ENCODE results near the gene PCBP3. TPM values are rescaled to one million over a fixed set of nuclear protein-coding genes. Genes with fewer than 3 reads are reported as not detected.

The PCBP3 gene
- total RNA-seq, 4 donors from 2014 or later: 0.47 to 5.3 (median 1.0) TPM; not detected in 1

DNA sequence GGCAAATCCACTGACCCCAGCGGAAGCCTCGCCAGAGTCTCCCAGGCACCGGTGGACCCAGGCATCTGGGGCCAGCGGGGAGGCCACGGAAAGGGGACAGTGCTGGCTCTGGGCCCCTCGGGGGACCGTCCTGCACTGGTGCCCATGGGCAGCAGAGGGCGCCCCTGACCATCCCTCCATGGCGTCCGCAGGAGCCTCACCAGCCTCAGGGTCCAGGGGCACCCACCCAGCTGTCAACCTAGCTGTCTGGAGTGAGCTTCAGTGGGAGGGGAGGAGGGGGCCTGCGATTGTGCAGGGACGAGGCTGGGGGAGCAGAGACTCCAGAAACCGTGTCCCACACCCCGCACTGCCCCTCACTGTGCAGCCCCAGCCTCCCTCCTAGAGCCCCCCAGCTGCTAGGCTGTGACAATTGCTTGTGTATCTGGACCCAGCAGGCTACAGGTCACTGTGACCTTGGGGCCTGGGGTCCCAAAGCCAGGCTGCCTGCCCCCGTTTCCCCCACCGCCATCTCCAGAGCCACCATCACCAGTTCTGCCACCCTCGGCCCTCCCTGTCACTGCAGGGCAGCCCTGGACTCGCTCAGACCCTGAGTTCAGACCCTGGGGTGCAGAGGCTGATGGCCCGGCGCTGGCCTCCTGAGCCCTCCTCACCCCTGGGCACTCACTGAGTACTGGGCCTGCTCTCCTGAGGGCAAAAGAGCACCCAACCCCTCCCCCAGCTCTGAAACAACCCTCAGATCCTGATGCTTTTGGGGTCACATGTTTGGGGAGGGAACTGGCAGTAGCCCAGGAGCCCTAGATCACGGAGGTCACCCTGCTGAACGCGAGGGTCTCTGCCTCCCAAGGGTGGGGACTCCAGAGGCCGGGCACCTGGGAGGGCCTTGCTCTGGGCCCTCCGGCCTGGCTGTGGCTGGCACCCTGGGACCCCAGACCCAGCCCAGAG is 327.4 kb downstream of the PCBP3 start:
- peaks cover 41 to 55% (median 43%) of the 10 kb centered on the region in 3 donors for H3K4me1 ChIP-seq
- no peaks in the 10 kb centered on the region for H3K36me3 ChIP-seq
- H3K9me3 ChIP-seq: no peaks in the 10 kb centered on the region
- WGBS, 2 donors: 44 to 70% methylated on average over 5 to 7 of the region's 25 CpGs
- no peak overlapping the region for H3K4me3 ChIP-seq
- H3K27me3 ChIP-seq: peaks cover 0 to 57% (median 11%) of the 10 kb centered on the region in 4 donors
- TF ChIP-seq POLR2A (IDR thresholded peaks at IDR 0.05): no peak
- TF ChIP-seq, protein P1, sequence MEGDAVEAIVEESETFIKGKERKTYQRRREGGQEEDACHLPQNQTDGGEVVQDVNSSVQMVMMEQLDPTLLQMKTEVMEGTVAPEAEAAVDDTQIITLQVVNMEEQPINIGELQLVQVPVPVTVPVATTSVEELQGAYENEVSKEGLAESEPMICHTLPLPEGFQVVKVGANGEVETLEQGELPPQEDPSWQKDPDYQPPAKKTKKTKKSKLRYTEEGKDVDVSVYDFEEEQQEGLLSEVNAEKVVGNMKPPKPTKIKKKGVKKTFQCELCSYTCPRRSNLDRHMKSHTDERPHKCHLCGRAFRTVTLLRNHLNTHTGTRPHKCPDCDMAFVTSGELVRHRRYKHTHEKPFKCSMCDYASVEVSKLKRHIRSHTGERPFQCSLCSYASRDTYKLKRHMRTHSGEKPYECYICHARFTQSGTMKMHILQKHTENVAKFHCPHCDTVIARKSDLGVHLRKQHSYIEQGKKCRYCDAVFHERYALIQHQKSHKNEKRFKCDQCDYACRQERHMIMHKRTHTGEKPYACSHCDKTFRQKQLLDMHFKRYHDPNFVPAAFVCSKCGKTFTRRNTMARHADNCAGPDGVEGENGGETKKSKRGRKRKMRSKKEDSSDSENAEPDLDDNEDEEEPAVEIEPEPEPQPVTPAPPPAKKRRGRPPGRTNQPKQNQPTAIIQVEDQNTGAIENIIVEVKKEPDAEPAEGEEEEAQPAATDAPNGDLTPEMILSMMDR (IDR thresholded peaks at IDR 0.05): peak; percentile 56 to 86 (median 70)
- intact Hi-C loops (cut with DNase I): loop anchor here (10.0 kb wide), 1 partner anchor 134 kb away; no protein-coding TSS in a partner anchor
- peak overlapping the region; percentile 66 to 94 (median 90) for H3K27ac ChIP-seq
- DNase-seq: no peak

DNA sequence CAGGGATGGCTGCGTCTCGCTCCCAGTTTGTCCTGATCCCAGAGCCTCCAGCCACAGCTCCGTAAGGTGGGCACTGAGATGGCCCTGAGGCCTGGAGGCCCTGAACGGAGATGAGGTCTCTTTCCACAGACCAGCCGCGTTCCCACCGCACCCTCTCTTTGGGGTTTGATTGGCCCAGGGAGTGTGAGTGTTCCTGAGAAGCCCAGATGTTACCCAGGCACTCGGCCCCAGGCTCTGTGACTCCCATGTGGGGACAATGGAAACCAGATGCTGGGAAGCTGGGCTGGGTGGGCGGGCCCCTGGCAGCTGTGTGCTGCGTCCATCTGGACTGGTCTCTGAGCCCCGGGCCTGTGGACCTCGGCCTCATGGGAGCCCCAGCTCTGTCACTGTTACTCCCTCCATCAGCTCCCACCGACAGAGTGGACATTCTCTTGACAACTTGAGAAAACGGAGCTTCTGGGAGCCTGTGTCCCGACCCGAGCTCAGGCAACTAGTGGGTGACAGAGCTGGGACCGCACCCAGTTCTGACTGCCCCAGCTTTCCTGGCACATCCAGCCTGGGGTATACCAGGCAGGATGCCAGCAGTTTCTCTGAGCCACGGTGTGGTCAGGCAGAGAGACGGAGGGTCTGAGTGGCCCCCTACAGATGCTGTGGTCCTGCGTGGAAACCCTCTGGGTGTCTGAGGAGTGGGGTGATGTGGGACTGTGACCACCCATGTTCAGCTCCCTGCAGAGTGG is 328.3 kb downstream of the PCBP3 start:
- DNase-seq: no peak
- peaks cover 0 to 63% (median 11%) of the 10 kb centered on the region in 4 donors for H3K27me3 ChIP-seq
- TF ChIP-seq, protein P1 (IDR thresholded peaks at IDR 0.05): no peak
- no peak for TF ChIP-seq POLR2A (IDR thresholded peaks at IDR 0.05)
- H3K4me1 ChIP-seq: peaks cover 41 to 57% (median 43%) of the 10 kb centered on the region in 3 donors
- H3K4me3 ChIP-seq: peak overlapping the region in 2 of 4 donors; percentile 51 to 64
- H3K9me3 ChIP-seq: no peaks in the 10 kb centered on the region
- WGBS, 2 donors: 100% methylated on average over 1 of the region's 20 CpGs
- no peaks in the 10 kb centered on the region for H3K36me3 ChIP-seq
- intact Hi-C loops (cut with DNase I): loop anchor here (10.0 kb wide), 1 partner anchor 133 kb away; no protein-coding TSS in a partner anchor
- H3K27ac ChIP-seq: peak overlapping the region; percentile 74 to 94 (median 90)

DNA sequence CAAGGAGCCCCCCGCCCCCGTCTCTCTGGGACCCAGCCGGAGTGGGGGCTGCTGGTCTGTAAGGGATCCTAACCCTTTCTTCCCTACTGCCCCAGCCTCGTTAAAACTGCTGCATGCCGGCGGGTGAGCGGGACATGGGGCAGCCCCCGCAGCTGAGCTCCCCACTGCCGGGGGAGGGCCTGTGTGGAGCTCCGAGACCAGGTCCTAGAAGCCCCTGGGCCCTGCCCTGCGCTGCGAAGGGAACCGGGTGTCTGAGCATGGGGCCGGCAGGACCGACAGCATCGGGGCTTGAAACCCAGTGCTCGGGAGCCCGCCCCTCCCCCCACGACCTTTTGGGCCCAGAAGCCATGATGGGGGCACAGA is 328.8 kb downstream of the PCBP3 start:
- H3K4me3 ChIP-seq: peak overlapping the region; percentile 33 to 64 (median 50)
- H3K27me3 ChIP-seq: peaks cover 0 to 69% (median 11%) of the 10 kb centered on the region in 4 donors
- TF ChIP-seq, protein P1 (IDR thresholded peaks at IDR 0.05): no peak
- no peak for TF ChIP-seq POLR2A (IDR thresholded peaks at IDR 0.05)
- no peaks in the 10 kb centered on the region for H3K9me3 ChIP-seq
- no peaks in the 10 kb centered on the region for H3K36me3 ChIP-seq
- WGBS, 2 donors: 54 to 90% methylated on average over 2 to 4 of the region's 19 CpGs
- no peak for DNase-seq
- H3K27ac ChIP-seq: peak overlapping the region; percentile 74 to 94 (median 90)
- H3K4me1 ChIP-seq: peaks cover 42 to 63% (median 43%) of the 10 kb centered on the region in 3 donors
- intact Hi-C loops (cut with DNase I): loop anchor here (10.0 kb wide), 1 partner anchor 132 kb away; no protein-coding TSS in a partner anchor

DNA sequence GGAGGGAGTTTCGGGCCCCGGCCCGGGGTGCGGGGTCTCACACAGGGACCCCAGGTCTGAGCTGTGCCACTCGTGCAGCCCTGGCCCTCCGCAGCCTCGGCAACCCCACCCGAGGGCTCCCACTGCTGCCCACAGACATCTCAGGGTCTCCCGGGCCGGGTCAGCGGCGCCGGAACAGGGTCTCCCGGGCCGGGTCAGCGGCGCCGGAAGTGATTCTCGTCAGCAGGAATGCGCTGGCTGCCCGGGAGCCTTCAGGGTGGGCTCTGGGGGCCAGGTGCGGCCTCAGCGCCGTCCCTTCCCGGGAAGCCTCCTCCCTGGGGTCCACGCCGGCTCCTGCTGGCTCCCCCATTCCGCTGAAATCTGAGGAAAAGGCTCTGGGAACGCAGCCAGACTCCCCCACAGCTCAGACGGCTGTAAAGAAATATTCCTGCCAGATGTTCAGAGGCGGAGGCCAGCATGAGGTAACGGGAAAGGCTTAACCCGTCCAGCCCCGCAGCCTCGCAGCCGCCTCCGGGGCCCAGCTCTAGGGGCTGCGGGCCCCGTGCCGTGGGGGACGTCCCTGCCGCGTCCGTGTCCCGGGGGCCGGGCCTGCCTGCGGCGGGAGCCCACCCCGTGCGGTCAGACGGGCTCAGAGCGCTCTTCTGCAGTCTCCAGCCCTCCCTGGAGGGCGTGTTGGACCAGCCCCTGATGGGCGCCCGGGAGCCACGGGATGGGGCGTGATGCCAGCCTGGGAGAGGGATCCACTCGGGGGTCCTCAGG is 329.4 kb downstream of the PCBP3 start:
- TF ChIP-seq POLR2A (IDR thresholded peaks at IDR 0.05): peak in 1 of 4 donors; percentile 17
- TF ChIP-seq, protein P1 (IDR thresholded peaks at IDR 0.05): no peak
- H3K9me3 ChIP-seq: no peaks in the 10 kb centered on the region
- DNase-seq: no peak
- H3K27me3 ChIP-seq: peaks cover 0 to 73% (median 11%) of the 10 kb centered on the region in 4 donors
- peak overlapping the region; percentile 74 to 94 (median 90) for H3K27ac ChIP-seq
- H3K4me3 ChIP-seq: peak overlapping the region; percentile 33 to 64 (median 50)
- no peaks in the 10 kb centered on the region for H3K36me3 ChIP-seq
- WGBS, 2 donors: 0% methylated on average over 1 of the region's 58 CpGs; no CpG with 5 or more reads in 1 of the 2 donors
- H3K4me1 ChIP-seq: peaks cover 43 to 66% (median 44%) of the 10 kb centered on the region in 3 donors
- intact Hi-C loops (cut with DNase I): loop anchor here (10.0 kb wide), 1 partner anchor 132 kb away; no protein-coding TSS in a partner anchor
